Measurements from ENCODE around the gene WDFY3.

- TF ChIP-seq EZH2 (IDR thresholded peaks at IDR 0.05) (no peak), TCF7L2 (IDR thresholded peaks at IDR 0.05; ENCODE audit: borderline replicate concordance, extremely low read depth, insufficient read depth, insufficient read length) (no peak), POLR2A (IDR thresholded peaks at IDR 0.05; ENCODE audit: borderline replicate concordance, extremely low read depth, insufficient read depth, insufficient read length) (no peak), CTCF (IDR thresholded peaks at IDR 0.05 in 2 of 3, conservative IDR thresholded peaks at IDR 0.05 in 1 of 3; ENCODE audit: borderline replicate concordance in 1 of 3, insufficient read depth in 1 of 3, low read depth in 2 of 3, low read length in 2 of 3) (no peak), YY1 (IDR thresholded peaks at IDR 0.05; ENCODE audit: extremely low read depth, insufficient replicate concordance, low read depth, low read length) (no peak), ATF3 (IDR thresholded peaks at IDR 0.05) (no peak), ZBTB33 (IDR thresholded peaks at IDR 0.05; ENCODE audit: extremely low read depth, insufficient replicate concordance, low read length) (no peak), JUND (IDR thresholded peaks at IDR 0.05) (no peak), POLR2AphosphoS5 (IDR thresholded peaks at IDR 0.05; ENCODE audit: low read depth, low read length) (no peak), REST (IDR thresholded peaks at IDR 0.05; ENCODE audit: low read depth) (no peak), ELF1 (IDR thresholded peaks at IDR 0.05; ENCODE audit: borderline replicate concordance, low read depth) (no peak), SP1 (IDR thresholded peaks at IDR 0.05; ENCODE audit: low read depth) (no peak), MAX (IDR thresholded peaks at IDR 0.05) (no peak)
These were observed 78.7 kb downstream of the WDFY3 start for GRCh38 chr4:84887824-84888223.

Measured in HCT116 (cell line).